ENCODE data around the gene CKS2. TPM values are rescaled to one million over a fixed set of nuclear protein-coding genes. Genes with fewer than 3 reads are reported as not detected.

CKS2 gene
- total RNA-seq, 1 experiment from 2014 or later: 132 TPM

Small RNA genes lying within 50 kb of the gene (microRNA-seq; reads per million reads assigned to microRNA genes)
- gene MIR3153 (ENCODE audit: unreplicated experiment): not detected

Other genes starting within 250 kb of the CKS2 start
- gene SHC3, start 132.4 kb upstream of the CKS2 start, total RNA-seq (2021; ENCODE audit: unreplicated experiment): 1.7 TPM
- 17.7 TPM for gene SECISBP2, start 7.3 kb downstream of the CKS2 start, total RNA-seq (2021; ENCODE audit: unreplicated experiment)
- 6.5 TPM for gene SEMA4D, start 186.9 kb downstream of the CKS2 start, total RNA-seq (2021; ENCODE audit: unreplicated experiment)